ENCODE data around the gene GSTM4.

DNA sequence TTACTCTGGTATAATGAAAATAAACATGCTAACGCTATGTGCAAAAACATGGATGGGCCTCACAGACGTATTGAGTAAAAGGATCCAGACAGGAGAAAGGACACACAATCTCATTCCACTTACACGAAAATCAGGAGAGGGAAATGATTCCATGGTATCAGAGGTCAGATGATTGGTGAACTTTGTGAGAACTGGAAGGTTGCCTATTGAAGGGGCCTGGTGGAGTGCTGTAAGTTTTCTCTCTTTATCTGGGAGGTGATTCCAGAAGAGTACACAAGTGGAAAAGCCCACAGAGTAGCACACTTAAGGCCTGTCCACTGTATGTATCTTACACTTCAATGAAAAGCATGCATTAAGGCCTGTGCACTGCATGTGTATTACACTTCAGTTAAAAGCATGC, 21.6 kb downstream of the GSTM4 start:
- no peak for TF ChIP-seq EZH2 (IDR thresholded peaks at IDR 0.05; ENCODE audit: low read depth)
- TF ChIP-seq, protein P1, sequence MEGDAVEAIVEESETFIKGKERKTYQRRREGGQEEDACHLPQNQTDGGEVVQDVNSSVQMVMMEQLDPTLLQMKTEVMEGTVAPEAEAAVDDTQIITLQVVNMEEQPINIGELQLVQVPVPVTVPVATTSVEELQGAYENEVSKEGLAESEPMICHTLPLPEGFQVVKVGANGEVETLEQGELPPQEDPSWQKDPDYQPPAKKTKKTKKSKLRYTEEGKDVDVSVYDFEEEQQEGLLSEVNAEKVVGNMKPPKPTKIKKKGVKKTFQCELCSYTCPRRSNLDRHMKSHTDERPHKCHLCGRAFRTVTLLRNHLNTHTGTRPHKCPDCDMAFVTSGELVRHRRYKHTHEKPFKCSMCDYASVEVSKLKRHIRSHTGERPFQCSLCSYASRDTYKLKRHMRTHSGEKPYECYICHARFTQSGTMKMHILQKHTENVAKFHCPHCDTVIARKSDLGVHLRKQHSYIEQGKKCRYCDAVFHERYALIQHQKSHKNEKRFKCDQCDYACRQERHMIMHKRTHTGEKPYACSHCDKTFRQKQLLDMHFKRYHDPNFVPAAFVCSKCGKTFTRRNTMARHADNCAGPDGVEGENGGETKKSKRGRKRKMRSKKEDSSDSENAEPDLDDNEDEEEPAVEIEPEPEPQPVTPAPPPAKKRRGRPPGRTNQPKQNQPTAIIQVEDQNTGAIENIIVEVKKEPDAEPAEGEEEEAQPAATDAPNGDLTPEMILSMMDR (conservative IDR thresholded peaks at IDR 0.05): no peak

Data from PC-9 (cell line).